ENCODE data around the gene AQP12A.
"Not testable (repeated sequence)": the region's sequence is repeated elsewhere in the genome, so short reads cannot be mapped to it uniquely, and the experiment has no call there.

AQP12A gene

GRCh38 chr2:240691631-240692420 is at the start of gene AQP12A:
Gene AQP12A, plus strand, starts transcription at chr2:240691866. Its CDS starts 48 bp downstream, at chr2:240691914.
- DNase-seq (ENCODE audit: low spot score): not testable (repeated sequence)

GRCh38 chr2:240642061-240642805 is 49.4 kb upstream of the AQP12A start:
- DNase-seq (ENCODE audit: low spot score): no peak

- no peak for DNase-seq (ENCODE audit: low spot score)
Observed at GRCh38 chr2:240642806-240643092, 48.9 kb upstream of the AQP12A start.

- DNase-seq (ENCODE audit: low spot score): no peak
Observed at GRCh38 chr2:240643093-240643810, 48.4 kb upstream of the AQP12A start.

- DNase-seq (ENCODE audit: low spot score): no peak
Observed at GRCh38 chr2:240643811-240644150, 47.9 kb upstream of the AQP12A start.

GRCh38 chr2:240644171-240644651 is 47.5 kb upstream of the AQP12A start:
- DNase-seq (ENCODE audit: low spot score): no peak

- no peak for DNase-seq (ENCODE audit: low spot score)
Observed at GRCh38 chr2:240644859-240645301, 46.8 kb upstream of the AQP12A start.

GRCh38 chr2:240645346-240645745 is 46.3 kb upstream of the AQP12A start:
- DNase-seq (ENCODE audit: low spot score): no peak

GRCh38 chr2:240645801-240646175 is 45.9 kb upstream of the AQP12A start:
- no peak for DNase-seq (ENCODE audit: low spot score)

GRCh38 chr2:240646176-240646899 is 45.3 kb upstream of the AQP12A start:
- DNase-seq (ENCODE audit: low spot score): no peak

- DNase-seq (ENCODE audit: low spot score): no peak
Observed at GRCh38 chr2:240646900-240647502, 44.7 kb upstream of the AQP12A start.

GRCh38 chr2:240647503-240648154 is 44.0 kb upstream of the AQP12A start:
- DNase-seq (ENCODE audit: low spot score): no peak

- DNase-seq (ENCODE audit: low spot score): no peak
Observed at GRCh38 chr2:240648155-240648649, 43.5 kb upstream of the AQP12A start.

- DNase-seq (ENCODE audit: low spot score): no peak
Observed at GRCh38 chr2:240648650-240649275, 42.9 kb upstream of the AQP12A start.

GRCh38 chr2:240649331-240649730 is 42.3 kb upstream of the AQP12A start:
- DNase-seq (ENCODE audit: low spot score): no peak

GRCh38 chr2:240650254-240650965 is 41.3 kb upstream of the AQP12A start:
- no peak for DNase-seq (ENCODE audit: low spot score)

- DNase-seq (ENCODE audit: low spot score): no peak
Observed at GRCh38 chr2:240651185-240651584, 40.5 kb upstream of the AQP12A start.

GRCh38 chr2:240655931-240656886 is 35.5 kb upstream of the AQP12A start:
- no peak for DNase-seq (ENCODE audit: low spot score)

- not testable (repeated sequence) for DNase-seq (ENCODE audit: low spot score)
Observed at GRCh38 chr2:240659883-240660282, 31.8 kb upstream of the AQP12A start.
